H1 (cell line): ENCODE results near the gene H6PD. TPM values are rescaled to one million over a fixed set of nuclear protein-coding genes. Genes with fewer than 3 reads are reported as not detected.
"Not testable (repeated sequence)": the region's sequence is repeated elsewhere in the genome, so short reads cannot be mapped to it uniquely, and the experiment has no call there.

Source experiments
- CTCF ChIA-PET: fragments of 300-600 bp; sonication (Branson Sonifier 250); formaldehyde crosslinking; loops from one replicate; lab custom pipeline; 2021; ENCODE audit not compliant: partially characterized antibody; lab: Charles Lee
- POLR2A ChIA-PET: fragments of 300-600 bp; sonication (Branson Sonifier 250); formaldehyde crosslinking; loops from one replicate; lab custom pipeline; 2021; ENCODE audit warnings: inconsistent platforms; ENCODE audit not compliant: partially characterized antibody; lab: Charles Lee
- DNase-seq, 2 experiments: peaks; one replicate each; pipeline versions ENCODE4 v3.0.0 to v3.0.0-alpha.2; 2010 to 2022; ENCODE audit warnings: low spot score in 2 of 2, low read depth in 1 of 2, mixed read lengths in 1 of 2
- FAIRE-seq: peaks from 2 replicates; lab custom pipeline; 2011; peaks lifted over from hg19 to GRCh38; lab: Jason Lieb, UNC
- H2AFZ ChIP-seq: 2 replicates; pipeline ENCODE4 v1.8.1; 2012; ENCODE audit warnings: low read length, inconsistent platforms
- H2AK5ac ChIP-seq: 2 replicates; pipeline ENCODE4 v1.6.1; 2013; ENCODE audit warnings: low read depth, low read length
- H2BK120ac ChIP-seq: replicated peaks from 2 replicates; pipeline ENCODE3; 2013; ENCODE audit warnings: low read depth, low read length, inconsistent platforms
- H2BK12ac ChIP-seq: 2 replicates; pipeline ENCODE4 v1.6.1; 2013; ENCODE audit warnings: low read depth, low read length
- H2BK15ac ChIP-seq: 2 replicates; pipeline ENCODE4 v1.6.1; 2013; ENCODE audit warnings: low read length
- H2BK20ac ChIP-seq: 2 replicates; pipeline ENCODE4 v1.6.1; 2013; ENCODE audit warnings: low read length
- H2BK5ac ChIP-seq: 2 replicates; pipeline ENCODE4 v1.6.1; 2013; ENCODE audit warnings: low read depth, low read length
- H3K14ac ChIP-seq: 2 replicates; pipeline ENCODE4 v1.6.1; 2013; ENCODE audit warnings: inconsistent platforms; ENCODE audit not compliant: insufficient read length
- H3K18ac ChIP-seq: 2 replicates; pipeline ENCODE4 v1.6.1; 2013; ENCODE audit warnings: low read length; ENCODE audit errors: extremely low read depth
- H3K23ac ChIP-seq: 2 replicates; pipeline ENCODE4 v1.6.1; 2013; ENCODE audit warnings: inconsistent platforms; ENCODE audit not compliant: insufficient read length
- H3K23me2 ChIP-seq: 2 replicates; pipeline ENCODE4 v1.6.1; 2013; ENCODE audit warnings: low read depth, low read length
- H3K27ac ChIP-seq: 2 replicates; pipeline ENCODE4 v1.6.1; 2011; ENCODE audit warnings: low read depth, low read length, inconsistent platforms
- H3K27me3 ChIP-seq, 4 experiments: replicated peaks in 1 of 4; 1 replicate in 1 of 4; 2 replicates in 3 of 4; pipeline versions ENCODE4 v1.6.1 to v1.8.1; 2011 to 2013; ENCODE audit warnings: low read length in 3 of 4, mild to moderate bottlenecking in 3 of 4, inconsistent platforms in 2 of 4, mixed read lengths in 2 of 4, moderate library complexity in 1 of 4; ENCODE audit not compliant: control insufficient read depth in 3 of 4, insufficient read depth in 3 of 4; ENCODE audit errors: extremely low read depth in 1 of 4
- H3K36me3 ChIP-seq, 4 experiments: 2 replicates each; pipeline versions ENCODE4 v1.6.1 to v1.8.1; 2011 to 2013; ENCODE audit warnings: mild to moderate bottlenecking in 4 of 4, low read length in 3 of 4, moderate library complexity in 2 of 4, control low read depth in 1 of 4, inconsistent platforms in 1 of 4; ENCODE audit not compliant: insufficient read depth in 4 of 4, control insufficient read depth in 2 of 4
- H3K4ac ChIP-seq: replicated peaks from 2 replicates; pipeline ENCODE3; 2013; ENCODE audit warnings: low read length, low read depth, mixed read lengths, inconsistent platforms; ENCODE audit not compliant: insufficient read length
- H3K4me1 ChIP-seq, 4 experiments: replicated peaks in 1 of 4; 1 replicate in 1 of 4; 2 replicates in 3 of 4; pipeline versions ENCODE4 v1.6.1 to v1.8.1; 2011 to 2013; ENCODE audit warnings: low read length in 3 of 4, inconsistent platforms in 2 of 4, mixed read lengths in 1 of 4; ENCODE audit not compliant: insufficient read depth in 4 of 4, control insufficient read depth in 3 of 4
- H3K4me2 ChIP-seq, 2 experiments: 2 replicates each; pipeline versions ENCODE4 v1.6.1 to v1.8.1; 2011 to 2013; ENCODE audit warnings: low read depth in 2 of 2, low read length in 2 of 2, control low read depth in 1 of 2, inconsistent platforms in 1 of 2, mild to moderate bottlenecking in 1 of 2; ENCODE audit not compliant: insufficient read depth in 1 of 2
- H3K4me3 ChIP-seq, 4 experiments: fragments of 200-600, 300-600 bp in 1 of 4; sonication (generic), shearing (Covaris generic), sonication (Bioruptor Twin) in 1 of 4; 2 replicates each; pipeline versions ENCODE4 v1.5.1 to v1.8.1; 2011 to 2016; ENCODE audit warnings: low read length in 4 of 4, low read depth in 3 of 4, control low read depth in 2 of 4, inconsistent platforms in 2 of 4, mild to moderate bottlenecking in 2 of 4, mixed read lengths in 1 of 4, moderate library complexity in 1 of 4; ENCODE audit not compliant: insufficient read depth in 2 of 4; ENCODE audit errors: extremely low read depth in 1 of 4
- H3K56ac ChIP-seq: replicated peaks from 2 replicates; pipeline ENCODE3; 2013; ENCODE audit warnings: low read depth, mild to moderate bottlenecking, mixed read lengths, low read length, inconsistent platforms; ENCODE audit not compliant: insufficient read length
- H3K79me1 ChIP-seq: 2 replicates; pipeline ENCODE4 v1.6.1; 2013; ENCODE audit warnings: low read depth, low read length, control low read depth
- H3K79me2 ChIP-seq, 2 experiments: 2 replicates each; pipeline versions ENCODE4 v1.6.1 to v1.8.1; 2012 to 2013; ENCODE audit warnings: low read length in 2 of 2, mild to moderate bottlenecking in 2 of 2, inconsistent platforms in 1 of 2; ENCODE audit not compliant: insufficient read depth in 2 of 2, control insufficient read depth in 1 of 2
- H3K9ac ChIP-seq, 4 experiments: replicated peaks in 1 of 4; 1 replicate in 1 of 4; 2 replicates in 3 of 4; pipeline versions ENCODE4 v1.6.1 to v1.8.1; 2011 to 2013; ENCODE audit warnings: low read depth in 3 of 4, low read length in 3 of 4, control low read depth in 2 of 4, mild to moderate bottlenecking in 2 of 4, moderate library complexity in 2 of 4, inconsistent platforms in 1 of 4; ENCODE audit errors: extremely low read depth in 1 of 4
- H3K9me3 ChIP-seq, 2 experiments: 2 replicates each; pipeline versions ENCODE4 v1.6.1 to v1.8.1; 2012 to 2013; ENCODE audit warnings: mild to moderate bottlenecking in 2 of 2, moderate library complexity in 2 of 2, control low read depth in 1 of 2, inconsistent platforms in 1 of 2, low read depth in 1 of 2, low read length in 1 of 2, mixed read lengths in 1 of 2; ENCODE audit not compliant: insufficient read depth in 2 of 2
- H4K20me1 ChIP-seq, 2 experiments: replicated peaks in 1 of 2; 2 replicates each; pipeline versions ENCODE3 to v1.8.1; 2011 to 2013; ENCODE audit warnings: inconsistent platforms in 2 of 2, low read length in 2 of 2, mild to moderate bottlenecking in 1 of 2; ENCODE audit not compliant: insufficient read depth in 2 of 2, control insufficient read depth in 1 of 2
- H4K5ac ChIP-seq: 2 replicates; pipeline ENCODE4 v1.6.1; 2013; ENCODE audit warnings: low read length, low read depth, mixed read lengths, inconsistent platforms; ENCODE audit not compliant: insufficient read length
- H4K8ac ChIP-seq: 2 replicates; pipeline ENCODE4 v1.8.0; 2013; ENCODE audit warnings: mild to moderate bottlenecking, moderate library complexity, low read length, inconsistent platforms; ENCODE audit not compliant: insufficient read depth; ENCODE audit errors: extremely low read depth
- H4K91ac ChIP-seq: replicated peaks from 2 replicates; pipeline ENCODE3; 2013; ENCODE audit warnings: low read length, mixed read lengths, inconsistent platforms; ENCODE audit not compliant: insufficient read length
- WGBS, 2 experiments: shearing (Covaris generic) in 1 of 2; methylation state at CpG; one replicate each; pipeline versions ENCODE4 v1.1.6 to v1.1.7; 2013 to 2015; ENCODE audit warnings: low lambda C conversion rate in 2 of 2, mixed read lengths in 2 of 2, inconsistent platforms in 1 of 2, low coverage in 1 of 2, missing lambda C conversion rate in 1 of 2; ENCODE audit not compliant: insufficient replicate concordance in 2 of 2, insufficient coverage in 1 of 2, insufficient read length in 1 of 2; ENCODE audit errors: extremely low coverage in 1 of 2, missing lambda C conversion rate in 1 of 2; 5-methylcytosine and 5-hydroxymethylcytosine counted together
- polyA plus RNA-seq, 7 experiments: library from polyadenylated mRNA; depleted of rRNA in 3 of 7; stranded (reverse) in 5 of 7; unstranded in 2 of 7; fragments of >200 nt in 5 of 7; fragments of 200-250 nt in 2 of 7; gene quantifications; 1 replicate in 5 of 7; 2 replicates in 1 of 7; 4 replicates in 1 of 7; pipeline versions ENCODE4 v1.2.1 to v1.2.3, GENCODE V29; 2011 to 2013; ENCODE audit warnings: missing spikeins in 2 of 7, mixed read lengths in 2 of 7
- total RNA-seq: library from RNA; stranded (reverse); fragmentation: NEBNext Ultra II Directional; extraction: Animal tissue kit (Norgen Biotek cat#: 25700); gene quantifications from 2 replicates; pipeline ENCODE4 v1.2.1, GENCODE V29; 2021

H6PD gene
- total and polyA plus RNA-seq, 2 of the 8 experiments (the other 6 are each of a cell fraction or from before 2014, with no cell fraction given) = 3.6 to 3.8 TPM

- not testable (repeated sequence) for H3K9ac ChIP-seq, H3K27ac ChIP-seq, H2BK15ac ChIP-seq, H2AFZ ChIP-seq, H3K23me2 ChIP-seq, H3K18ac ChIP-seq, H2BK20ac ChIP-seq, FAIRE-seq, H3K9me3 ChIP-seq, H3K14ac ChIP-seq, H3K4me2 ChIP-seq, H3K79me2 ChIP-seq, H3K36me3 ChIP-seq, H4K5ac ChIP-seq, H3K79me1 ChIP-seq, H3K56ac ChIP-seq, H3K4me3 ChIP-seq, H4K8ac ChIP-seq, H3K4me1 ChIP-seq, DNase-seq, H2BK12ac ChIP-seq, H2AK5ac ChIP-seq, H3K23ac ChIP-seq, H3K27me3 ChIP-seq, H2BK120ac ChIP-seq, H3K4ac ChIP-seq, H4K91ac ChIP-seq, H2BK5ac ChIP-seq
- ChIA-PET POLR2A (interaction anchor here (0.6 to 0.7 kb wide), 2 partner anchors 15 to 1147 kb away, joined by 3 read pairs; no protein-coding TSS in a partner anchor), CTCF (interaction anchor here (1.1 to 1.3 kb wide), 3 partner anchors 9 to 191 kb away, joined by 3 to 5 read pairs (median 3); no protein-coding TSS in a partner anchor)
- peaks cover 0 to 11% of the 10 kb centered on the region in 2 experiments for H4K20me1 ChIP-seq
- 86% methylated on average over 15 of the region's 16 CpGs; no CpG with 5 or more reads in 1 of the 2 experiments for WGBS, 2 experiments
Measured at GRCh38 chr1:9299571-9300541, 65.3 kb downstream of the H6PD start.
